Effector CD4-positive, alpha-beta T cell (primary cell): ENCODE data around the gene FIGN.

Experiments used
- DNase-seq: peaks from one replicate; pipeline ENCODE4 v3.0.0-alpha.2; 2020

The FIGN gene

GRCh38 chr2:163607630-163608029 is 128.2 kb downstream of the FIGN start:
- no peak for DNase-seq

DNA sequence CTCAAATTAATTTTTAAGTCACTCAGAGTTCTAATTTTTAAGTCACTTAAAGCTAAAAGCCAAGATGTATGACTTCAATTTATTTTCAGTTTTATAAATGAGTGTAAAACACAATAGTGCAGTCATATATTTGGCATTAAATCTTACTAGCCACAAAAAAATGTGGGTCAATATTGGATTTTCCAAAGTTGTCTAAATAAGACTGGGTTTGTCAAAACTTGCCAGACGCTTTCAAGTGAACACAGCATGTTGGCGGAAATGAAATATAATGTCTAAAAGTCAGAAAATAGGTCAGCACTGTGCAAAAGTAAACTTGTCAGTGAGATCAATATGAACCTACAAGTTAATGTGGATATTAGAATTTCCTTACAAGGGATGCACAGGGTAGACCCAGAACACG is 128.9 kb downstream of the FIGN start:
- DNase-seq, result no peak

DNA sequence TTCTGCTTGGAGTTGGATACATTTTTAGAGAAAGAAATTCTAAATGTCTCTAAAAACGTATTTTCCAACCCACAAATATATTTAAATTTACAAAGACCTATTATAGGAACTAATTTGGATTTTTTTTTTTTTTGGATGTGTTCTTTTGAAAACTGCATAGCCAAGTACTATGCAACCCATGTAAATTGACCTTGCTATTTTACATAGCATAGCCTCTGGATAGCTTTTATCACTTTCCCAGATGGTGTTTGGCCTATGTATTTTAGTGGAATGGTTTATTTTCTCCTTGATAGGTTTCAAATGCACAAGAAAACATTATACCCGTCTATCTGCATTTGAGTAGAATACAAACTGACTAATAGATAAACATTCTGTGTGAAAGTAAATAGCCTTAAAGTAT is 130.0 kb downstream of the FIGN start:
- no peak for DNase-seq

DNA sequence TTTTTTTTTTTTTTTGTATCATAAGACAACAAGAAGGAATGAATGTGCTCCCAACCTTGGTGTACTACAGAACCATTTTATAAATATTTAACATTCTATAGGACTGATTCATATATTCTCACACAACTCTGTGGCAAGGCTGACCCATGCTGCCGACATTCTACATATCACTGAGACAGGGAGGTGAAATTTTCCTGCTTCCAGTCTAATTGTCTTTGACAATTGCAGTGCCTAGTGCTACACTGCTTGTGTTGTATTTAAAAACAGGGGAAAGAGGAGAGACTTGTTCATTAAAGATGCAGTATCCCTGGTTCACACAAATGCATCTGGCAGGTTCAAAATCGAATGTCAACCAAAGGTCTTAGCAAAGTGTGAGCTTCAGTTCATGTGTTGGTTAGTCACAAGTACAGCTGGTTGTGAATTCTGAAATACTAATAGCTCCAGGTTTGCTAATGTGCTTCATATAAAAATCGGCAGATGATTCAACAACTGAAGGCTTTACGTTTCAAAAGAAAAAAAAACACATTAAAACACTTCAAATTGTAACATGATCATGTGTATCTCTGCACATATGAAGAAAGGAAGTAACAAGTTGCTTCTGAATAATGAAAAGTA is 130.8 kb downstream of the FIGN start:
- no peak for DNase-seq

- DNase-seq, result no peak
Observed at GRCh38 chr2:163602196-163602595, 133.6 kb downstream of the FIGN start.

DNA sequence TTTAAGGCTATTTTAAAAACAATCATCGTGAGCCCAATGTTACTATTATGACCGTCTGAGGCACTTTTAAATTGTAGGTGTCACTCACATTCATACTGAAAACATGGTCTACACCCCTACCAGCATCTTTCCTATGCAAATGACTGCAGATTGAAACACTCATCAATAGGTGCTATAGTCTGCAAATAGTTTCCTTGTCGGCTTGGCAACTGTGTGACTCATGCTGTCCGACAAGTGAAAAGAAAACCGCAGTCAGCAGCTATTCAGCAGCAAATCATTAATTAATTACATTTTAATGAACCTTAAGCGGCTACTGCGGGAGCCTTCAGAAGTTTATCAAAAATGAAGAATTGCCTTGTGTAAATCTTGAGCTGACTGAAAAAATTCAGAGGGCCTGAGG is 134.4 kb downstream of the FIGN start:
- DNase-seq, result no peak

- no peak for DNase-seq
Observed at GRCh38 chr2:163600801-163601200, 135.0 kb downstream of the FIGN start.

DNA sequence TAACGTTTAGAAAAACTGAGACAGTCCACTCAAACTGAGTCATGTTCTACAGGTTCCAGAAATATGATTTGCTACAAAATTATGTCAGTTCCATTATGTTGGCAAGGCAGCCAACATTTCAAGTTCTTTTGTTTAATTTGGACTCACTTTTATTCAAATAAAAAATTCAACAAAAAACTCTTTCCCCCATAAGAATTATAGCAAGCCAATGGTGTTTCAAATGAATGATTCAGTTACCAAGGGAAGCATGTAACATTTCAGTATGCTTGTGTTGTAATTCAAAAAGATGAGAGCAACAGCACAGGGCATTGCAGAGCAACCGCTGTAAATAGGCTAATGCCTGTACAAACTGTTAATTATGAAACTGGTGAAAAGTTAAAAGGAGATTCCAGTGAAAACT is 140.8 kb downstream of the FIGN start:
- DNase-seq, result no peak

GRCh38 chr2:163594497-163594896 is 141.3 kb downstream of the FIGN start:
- no peak for DNase-seq

GRCh38 chr2:163593982-163594381 is 141.8 kb downstream of the FIGN start:
- DNase-seq, result no peak

GRCh38 chr2:163592954-163593622 is 142.7 kb downstream of the FIGN start:
- no peak for DNase-seq

GRCh38 chr2:163591461-163591860 is 144.3 kb downstream of the FIGN start:
- DNase-seq, result no peak

DNA sequence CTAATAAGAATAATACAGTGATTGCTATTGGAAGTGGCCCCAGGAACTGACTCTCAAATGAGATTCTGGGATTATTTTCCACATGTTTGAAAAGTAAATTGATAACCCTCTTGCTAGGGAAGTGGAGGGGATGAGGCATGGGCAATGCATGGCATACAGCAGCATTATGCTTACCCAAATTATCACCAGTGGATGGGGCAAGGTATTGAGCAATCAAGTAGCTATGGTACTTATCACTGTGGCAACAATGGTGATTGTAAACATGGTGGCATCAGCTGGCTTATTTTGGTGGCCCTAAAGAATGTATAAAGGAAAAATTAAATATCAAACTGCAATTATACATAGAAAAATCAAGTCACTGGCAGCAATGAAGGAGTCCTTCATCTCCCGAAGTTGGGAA is 155.1 kb downstream of the FIGN start:
- no peak for DNase-seq

DNA sequence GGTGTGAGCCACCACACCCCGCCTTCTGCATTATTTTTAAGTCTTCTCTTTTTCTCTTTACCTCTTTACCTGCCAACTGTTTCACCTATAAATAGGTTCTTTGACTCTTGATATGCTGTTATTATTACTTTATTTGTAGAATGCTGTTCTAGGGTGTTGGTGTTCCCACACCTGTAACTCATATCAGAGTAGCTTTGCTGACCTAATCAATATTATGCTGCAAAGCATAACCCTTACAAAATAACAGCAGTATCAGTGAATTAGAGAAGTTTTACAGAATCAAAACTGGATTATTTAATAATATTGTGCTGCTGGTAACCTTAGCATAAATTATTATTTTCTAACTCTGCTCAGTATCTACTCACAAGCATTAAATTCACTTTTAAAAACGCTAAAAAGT is 161.5 kb downstream of the FIGN start:
- DNase-seq, result no peak

DNA sequence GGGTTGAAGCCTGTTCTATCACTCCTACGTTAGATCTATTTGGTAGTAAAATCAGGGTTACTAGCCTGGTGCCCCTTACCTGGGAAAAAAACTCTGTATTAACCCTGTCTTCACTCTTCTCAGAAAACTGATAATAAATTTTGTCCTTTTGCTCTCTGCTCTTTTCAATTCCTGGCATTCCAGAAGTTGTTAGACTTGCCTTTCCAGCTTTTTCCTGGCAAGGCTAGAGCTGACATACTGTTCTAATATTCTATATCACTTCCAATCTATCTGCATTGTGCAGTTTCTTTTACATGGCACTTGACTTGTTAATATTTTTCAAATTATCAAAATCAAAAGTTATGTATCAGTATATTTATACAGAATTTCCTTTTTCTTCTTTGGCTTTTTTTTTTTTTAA is 162.2 kb downstream of the FIGN start:
- no peak for DNase-seq

- no peak for DNase-seq
Observed at GRCh38 chr2:163572850-163573249, 163.0 kb downstream of the FIGN start.

DNA sequence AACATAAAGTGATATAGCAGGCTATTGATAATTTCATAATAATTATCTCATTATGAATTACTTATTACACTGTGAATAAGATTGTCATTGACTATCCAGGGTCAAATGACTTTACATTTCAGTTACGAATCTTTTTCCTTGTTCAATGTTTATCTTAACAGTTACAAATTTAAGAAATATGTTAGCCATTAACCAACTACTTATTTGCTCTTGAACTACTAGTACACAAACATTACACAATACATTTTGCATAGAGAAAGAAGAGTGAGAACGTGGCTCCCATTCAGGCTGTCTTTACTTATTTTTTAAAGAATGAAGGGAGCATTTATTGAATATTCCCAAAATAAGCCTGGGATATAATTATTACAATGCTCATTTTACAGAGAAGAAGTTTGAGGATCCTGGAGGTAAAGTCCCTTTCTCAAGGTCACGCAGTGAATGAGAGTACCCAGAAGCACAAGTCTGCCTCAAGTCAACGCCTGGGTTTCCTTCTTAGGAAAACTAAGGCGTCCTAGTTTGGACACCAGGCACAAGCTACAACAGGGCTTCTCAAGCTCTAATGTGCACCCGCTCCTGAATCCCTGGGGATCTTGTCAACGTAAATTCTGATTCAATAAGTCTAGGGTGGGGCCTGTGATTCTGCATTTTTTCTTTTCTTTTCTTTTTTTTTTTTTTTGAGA is 164.2 kb downstream of the FIGN start:
- DNase-seq, result no peak

DNA sequence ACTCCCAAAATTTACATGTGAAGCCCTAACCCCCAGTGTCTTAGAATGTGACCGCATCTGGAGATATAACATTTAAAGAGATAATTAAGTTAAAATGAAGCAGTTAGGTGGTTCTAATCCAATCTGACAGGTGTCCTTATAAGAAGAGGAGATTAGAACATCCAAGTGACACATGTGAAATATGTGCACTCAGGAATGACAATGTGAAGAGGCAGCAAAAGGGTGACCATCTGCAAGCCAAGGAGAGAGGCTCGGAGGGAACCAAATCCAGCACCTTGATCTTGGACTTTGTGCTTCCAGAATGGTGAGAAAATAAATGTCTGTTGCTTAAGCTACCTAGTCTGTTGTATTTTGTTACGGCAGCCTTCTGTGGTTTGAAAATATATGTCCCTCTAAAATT is 165.4 kb downstream of the FIGN start:
- no peak for DNase-seq

GRCh38 chr2:163565192-163565591 is 170.6 kb downstream of the FIGN start:
- DNase-seq, result no peak

DNA sequence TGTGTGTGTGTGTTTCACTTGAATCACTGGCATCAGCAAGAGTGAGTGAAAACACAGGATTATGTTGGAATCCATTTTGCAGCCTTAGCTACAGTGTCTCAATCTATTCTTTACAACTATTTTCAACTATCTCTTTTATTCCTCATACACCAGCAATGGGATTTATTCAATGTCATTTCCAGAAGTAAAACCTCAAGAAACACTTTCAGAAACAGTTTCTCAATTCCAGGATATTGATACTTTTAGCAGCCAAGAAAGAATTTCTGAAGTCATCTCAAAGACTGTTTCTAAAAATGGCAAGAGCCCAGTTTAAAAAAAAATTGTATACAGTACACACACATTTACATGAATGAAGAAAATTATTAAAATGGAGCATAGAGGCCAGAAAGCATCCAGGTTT is 171.6 kb downstream of the FIGN start:
- no peak for DNase-seq

GRCh38 chr2:163563336-163563735 is 172.5 kb downstream of the FIGN start:
- no peak for DNase-seq

DNA sequence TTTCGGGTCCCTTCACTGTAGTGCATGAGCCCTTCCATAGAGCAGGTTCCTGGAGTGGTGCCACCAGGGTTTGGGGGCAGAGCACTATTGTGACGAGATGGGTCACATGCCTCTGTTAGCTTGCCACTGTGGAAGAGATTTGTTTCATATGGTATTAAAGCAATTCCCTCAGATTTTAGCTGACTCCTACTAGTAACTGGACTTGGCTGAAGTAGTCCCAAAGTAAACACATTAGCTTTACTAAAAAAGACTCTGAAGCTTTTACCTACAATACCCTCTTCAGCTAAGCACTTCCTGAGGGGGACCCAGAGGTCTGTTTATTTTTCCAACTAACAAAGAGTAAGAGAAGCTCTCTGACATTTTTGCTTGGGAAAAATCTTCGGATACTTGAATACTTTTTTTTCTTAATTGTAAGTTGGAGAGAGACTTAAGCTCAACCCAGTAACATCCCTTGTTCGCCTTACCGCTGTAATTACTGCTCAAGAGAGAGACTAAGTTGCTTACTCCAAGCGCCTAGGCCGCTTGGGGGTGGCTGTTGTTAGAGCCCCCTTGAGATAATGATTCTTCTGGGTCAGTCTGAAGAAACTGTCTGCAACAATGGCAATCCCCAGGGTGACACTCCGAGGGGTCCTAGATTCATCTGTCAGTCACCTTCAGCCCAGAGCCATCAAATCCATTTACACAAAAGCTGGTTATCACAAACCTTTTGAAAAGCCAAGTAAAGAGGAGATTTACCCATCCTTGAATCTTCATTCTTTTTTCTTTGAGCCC is 177.4 kb downstream of the FIGN start:
- DNase-seq, result no peak

DNA sequence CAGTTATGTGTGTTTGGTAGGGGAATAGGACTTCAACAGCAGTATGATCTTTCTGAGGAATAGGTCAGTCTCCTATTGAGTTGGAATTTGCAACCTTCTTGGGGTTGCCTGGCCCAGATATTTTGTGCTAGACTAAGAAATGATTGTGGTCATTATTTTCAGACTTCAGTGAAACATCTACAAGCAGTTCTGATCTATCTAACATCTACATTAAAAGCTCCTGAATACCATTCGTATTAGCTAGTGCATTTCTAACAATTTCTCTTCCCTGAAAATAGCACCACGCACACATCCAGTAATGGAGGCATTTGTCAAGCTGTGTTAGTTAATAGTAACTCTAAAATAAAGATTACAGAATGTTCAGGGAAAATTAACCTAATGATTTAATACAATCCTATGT is 179.3 kb downstream of the FIGN start:
- no peak for DNase-seq

DNA sequence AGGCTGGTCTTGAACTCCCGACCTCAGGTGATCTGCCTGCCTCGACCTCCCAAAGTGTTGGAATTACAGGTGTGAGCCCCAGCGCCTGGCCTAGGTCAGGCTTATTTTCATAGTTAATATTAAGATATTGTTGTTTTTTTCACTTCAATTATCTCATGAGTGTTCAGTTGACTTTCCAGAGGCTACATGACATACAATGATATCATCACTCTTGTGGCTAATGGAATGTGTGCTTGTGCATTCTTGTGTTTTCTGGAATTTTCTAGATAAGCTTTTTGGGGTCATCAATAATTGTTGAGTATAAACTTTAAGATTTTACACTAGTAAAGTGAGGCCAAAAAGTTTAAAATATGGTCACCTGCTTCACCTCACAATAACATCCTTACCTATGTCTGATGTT is 180.9 kb downstream of the FIGN start:
- DNase-seq, result no peak
